Endothelial cell (in vitro differentiated cells): Measurements from ENCODE around the gene PPP1R14C. TPM values are rescaled to one million over a fixed set of nuclear protein-coding genes. Genes with fewer than 3 reads are reported as not detected.
"Not testable (repeated sequence)": the region's sequence is repeated elsewhere in the genome, so short reads cannot be mapped to it uniquely, and the experiment has no call there.

Experiments used
- DNase-seq: peaks from one replicate; pipeline ENCODE4 v3.0.0; 2021; ENCODE audit warnings: low spot score
- H3K27ac Mint-ChIP-seq: one replicate; pipeline ENCODE4 v1.8.0; 2021; ENCODE audit warnings: mixed read lengths, inconsistent platforms; ENCODE audit not compliant: unreplicated experiment
- H3K27me3 Mint-ChIP-seq: one replicate; pipeline ENCODE4 v1.8.0; 2021; ENCODE audit warnings: mild to moderate bottlenecking, moderate library complexity, mixed read lengths, inconsistent platforms; ENCODE audit not compliant: unreplicated experiment
- H3K36me3 Mint-ChIP-seq: one replicate; pipeline ENCODE4 v1.8.0; 2021; ENCODE audit warnings: mild to moderate bottlenecking, low read depth, mixed read lengths, inconsistent platforms; ENCODE audit not compliant: unreplicated experiment
- H3K4me1 Mint-ChIP-seq: one replicate; pipeline ENCODE4 v1.8.0; 2021; ENCODE audit warnings: mild to moderate bottlenecking, mixed read lengths, inconsistent platforms; ENCODE audit not compliant: unreplicated experiment
- H3K4me3 Mint-ChIP-seq: one replicate; pipeline ENCODE4 v1.8.0; 2021; ENCODE audit warnings: mild to moderate bottlenecking, mixed read lengths, inconsistent platforms; ENCODE audit not compliant: unreplicated experiment
- H3K9me3 Mint-ChIP-seq: one replicate; pipeline ENCODE4 v1.8.0; 2021; ENCODE audit warnings: mixed read lengths, inconsistent platforms; ENCODE audit not compliant: unreplicated experiment
- total RNA-seq: library from RNA; stranded (reverse); fragmentation: NEBNext Ultra II Directional; extraction: Animal tissue kit (Norgen Biotek cat#: 25700); gene quantifications from one replicate; pipeline ENCODE4 v1.2.1, GENCODE V29; 2021; ENCODE audit not compliant: unreplicated experiment
- TF ChIP-seq, protein P1 (sequence below): fragments of 200-600 bp; sonication (generic); IDR thresholded peaks from one replicate; pipeline ENCODE4 v1.5.0; 2021; ENCODE audit warnings: antibody characterized with exemption; ENCODE audit not compliant: unreplicated experiment

PPP1R14C gene
- total RNA-seq, 1 donor from 2014 or later: 2.5 TPM

DNA sequence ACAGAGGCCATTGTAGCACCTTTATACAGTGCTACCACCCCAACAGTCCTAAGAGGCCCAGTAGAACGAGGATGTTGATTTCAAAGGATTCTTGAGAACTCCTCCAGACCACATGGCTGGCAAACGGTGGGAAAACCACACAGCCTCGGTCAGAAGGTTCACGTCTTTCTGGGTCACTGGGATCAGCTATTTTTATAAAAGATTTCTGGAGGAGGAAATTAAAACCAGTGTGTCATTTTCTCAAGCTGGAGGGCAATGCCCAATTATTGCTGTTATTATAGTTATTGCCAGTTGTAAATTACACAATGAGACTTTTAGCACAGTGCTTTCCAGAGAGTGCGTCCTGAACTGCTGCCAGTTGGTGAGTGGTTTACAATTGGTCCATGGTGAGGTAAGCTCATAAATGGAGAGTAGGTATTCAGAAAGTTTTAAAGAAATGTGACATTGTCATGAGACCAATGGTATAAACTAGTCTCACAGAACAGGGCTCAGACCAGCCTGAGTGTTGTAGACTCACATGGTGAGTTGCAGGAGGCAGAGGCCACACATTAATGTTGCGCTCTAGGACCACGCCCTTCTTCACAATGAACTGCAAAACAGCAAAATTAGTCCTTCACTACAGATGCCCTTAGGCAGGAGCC lies 8.4 kb upstream of the PPP1R14C start:
- Mint-ChIP-seq H3K36me3 (peaks cover 4% of the 10 kb centered on the region), H3K27ac (no peak overlapping the region), H3K27me3 (no peaks in the 10 kb centered on the region), H3K4me1 (no peaks in the 10 kb centered on the region), H3K4me3 (no peak overlapping the region), H3K9me3 (peaks cover 6% of the 10 kb centered on the region)
- TF ChIP-seq, protein P1, sequence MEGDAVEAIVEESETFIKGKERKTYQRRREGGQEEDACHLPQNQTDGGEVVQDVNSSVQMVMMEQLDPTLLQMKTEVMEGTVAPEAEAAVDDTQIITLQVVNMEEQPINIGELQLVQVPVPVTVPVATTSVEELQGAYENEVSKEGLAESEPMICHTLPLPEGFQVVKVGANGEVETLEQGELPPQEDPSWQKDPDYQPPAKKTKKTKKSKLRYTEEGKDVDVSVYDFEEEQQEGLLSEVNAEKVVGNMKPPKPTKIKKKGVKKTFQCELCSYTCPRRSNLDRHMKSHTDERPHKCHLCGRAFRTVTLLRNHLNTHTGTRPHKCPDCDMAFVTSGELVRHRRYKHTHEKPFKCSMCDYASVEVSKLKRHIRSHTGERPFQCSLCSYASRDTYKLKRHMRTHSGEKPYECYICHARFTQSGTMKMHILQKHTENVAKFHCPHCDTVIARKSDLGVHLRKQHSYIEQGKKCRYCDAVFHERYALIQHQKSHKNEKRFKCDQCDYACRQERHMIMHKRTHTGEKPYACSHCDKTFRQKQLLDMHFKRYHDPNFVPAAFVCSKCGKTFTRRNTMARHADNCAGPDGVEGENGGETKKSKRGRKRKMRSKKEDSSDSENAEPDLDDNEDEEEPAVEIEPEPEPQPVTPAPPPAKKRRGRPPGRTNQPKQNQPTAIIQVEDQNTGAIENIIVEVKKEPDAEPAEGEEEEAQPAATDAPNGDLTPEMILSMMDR: no peak
- DNase-seq: no peak

DNA sequence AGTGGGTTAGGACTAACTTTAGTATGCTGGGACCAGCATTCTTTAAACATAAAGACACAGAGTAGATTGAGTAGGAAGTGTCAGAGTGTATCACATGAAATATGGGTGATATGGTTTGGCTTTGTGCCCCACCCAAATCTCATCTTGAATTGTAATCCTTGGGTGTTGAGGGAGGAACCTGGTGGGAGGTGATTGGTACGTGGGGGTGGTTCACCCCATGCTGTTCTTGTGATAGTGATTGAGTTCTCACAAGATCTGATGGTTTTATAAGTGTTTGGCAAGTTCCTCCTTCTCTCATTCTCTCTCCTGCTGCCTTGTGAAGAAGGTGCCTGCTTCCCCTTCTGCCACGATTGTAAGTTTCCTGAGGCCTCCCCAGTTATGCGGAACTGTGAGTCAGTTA lies 5.1 kb upstream of the PPP1R14C start:
- DNase-seq, H3K4me3 Mint-ChIP-seq, H3K27ac Mint-ChIP-seq, H3K4me1 Mint-ChIP-seq, H3K9me3 Mint-ChIP-seq, H3K27me3 Mint-ChIP-seq, H3K36me3 Mint-ChIP-seq: not testable (repeated sequence)

DNA sequence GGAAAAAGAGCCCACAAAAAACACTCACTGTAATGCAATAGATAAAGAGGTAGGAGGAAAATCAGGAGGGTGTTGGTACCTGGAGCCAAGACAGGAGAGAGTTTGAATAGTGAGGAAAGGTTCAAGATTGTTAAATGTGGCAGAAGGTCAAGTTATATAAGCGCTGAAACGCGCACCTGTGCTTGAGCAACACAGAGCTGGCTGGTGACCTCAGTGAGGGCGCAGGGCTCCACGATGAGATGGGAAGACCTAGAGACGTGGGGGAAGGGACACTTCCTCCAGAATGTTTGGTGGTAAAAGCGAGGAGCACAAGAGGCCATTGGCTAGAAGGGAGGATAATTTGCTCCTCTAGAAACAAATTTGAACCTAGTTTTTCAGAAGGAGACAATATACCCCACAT lies 4.2 kb upstream of the PPP1R14C start:
- DNase-seq: no peak
- Mint-ChIP-seq H3K27ac (no peak overlapping the region), H3K4me3 (no peak overlapping the region), H3K36me3 (peaks cover 4% of the 10 kb centered on the region), H3K27me3 (peaks cover 7% of the 10 kb centered on the region), H3K9me3 (peaks cover 6% of the 10 kb centered on the region), H3K4me1 (peaks cover 5% of the 10 kb centered on the region)
- TF ChIP-seq, protein P1: no peak

DNA sequence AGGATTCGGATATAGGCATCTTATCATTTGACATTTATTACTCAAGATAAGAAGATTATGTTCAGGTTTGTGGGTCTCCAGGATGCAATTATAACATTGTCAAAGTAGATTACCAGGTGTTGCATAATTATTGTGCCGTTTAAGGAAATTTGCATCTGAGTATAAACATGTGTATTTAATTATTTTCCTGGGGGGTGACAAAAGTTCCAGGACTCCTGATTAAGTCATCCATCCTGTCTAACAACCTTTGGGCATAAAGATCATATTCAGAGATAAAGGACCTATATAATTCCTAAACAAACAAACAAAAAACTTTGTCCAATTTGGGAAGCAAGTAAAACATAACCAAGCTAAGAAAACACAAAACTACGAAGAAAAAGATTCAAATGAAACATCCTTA lies 3.3 kb upstream of the PPP1R14C start:
- H3K36me3 Mint-ChIP-seq: peaks cover 4% of the 10 kb centered on the region
- H3K9me3 Mint-ChIP-seq: peaks cover 6% of the 10 kb centered on the region
- no peak overlapping the region for H3K27ac Mint-ChIP-seq
- DNase-seq: no peak
- TF ChIP-seq, protein P1: no peak
- no peak overlapping the region for H3K4me3 Mint-ChIP-seq
- H3K27me3 Mint-ChIP-seq: peaks cover 7% of the 10 kb centered on the region
- H3K4me1 Mint-ChIP-seq: peaks cover 12% of the 10 kb centered on the region

DNA sequence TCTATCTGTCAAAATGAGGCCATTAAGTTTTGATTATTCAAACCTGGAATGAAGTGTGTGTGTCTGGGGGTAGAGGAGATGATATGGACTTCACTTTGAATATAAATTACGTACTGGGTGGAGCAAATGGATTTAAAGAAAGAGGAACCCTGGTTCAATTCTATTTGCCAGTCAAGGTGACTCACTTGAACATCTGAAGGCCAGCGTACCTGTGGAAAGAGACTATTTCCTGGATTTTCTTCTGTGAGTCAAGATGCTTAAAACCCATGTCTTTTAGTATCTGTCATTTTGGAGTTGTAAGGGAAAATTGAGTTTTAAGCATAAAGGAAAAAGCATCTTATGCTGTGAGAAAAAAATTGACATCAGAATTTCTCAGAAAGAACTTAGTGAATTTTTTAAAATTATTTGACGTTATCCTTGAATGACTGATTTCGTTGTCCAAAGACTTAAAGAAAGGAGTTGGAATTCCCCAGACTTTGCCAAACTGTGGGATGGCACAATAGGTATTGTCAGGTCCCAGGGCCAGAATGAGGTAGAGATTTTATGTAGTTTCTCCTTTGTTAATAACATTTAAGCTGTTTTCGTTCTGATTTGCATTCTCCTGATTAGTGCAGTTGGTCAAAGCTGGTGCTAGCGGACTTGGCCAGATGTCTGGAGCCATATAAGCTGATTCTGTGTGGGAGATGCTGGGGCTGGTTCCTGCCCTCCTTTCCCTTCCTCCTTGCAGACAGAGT lies 2.4 kb upstream of the PPP1R14C start:
- no peak overlapping the region for H3K27ac Mint-ChIP-seq
- DNase-seq: no peak
- H3K4me3 Mint-ChIP-seq: no peak overlapping the region
- peaks cover 7% of the 10 kb centered on the region for H3K27me3 Mint-ChIP-seq
- H3K9me3 Mint-ChIP-seq: peaks cover 6% of the 10 kb centered on the region
- H3K4me1 Mint-ChIP-seq: peaks cover 12% of the 10 kb centered on the region
- H3K36me3 Mint-ChIP-seq: peaks cover 4% of the 10 kb centered on the region
- TF ChIP-seq, protein P1: no peak
